ENCODE data around the gene LHFPL2.

The LHFPL2 gene

DNA sequence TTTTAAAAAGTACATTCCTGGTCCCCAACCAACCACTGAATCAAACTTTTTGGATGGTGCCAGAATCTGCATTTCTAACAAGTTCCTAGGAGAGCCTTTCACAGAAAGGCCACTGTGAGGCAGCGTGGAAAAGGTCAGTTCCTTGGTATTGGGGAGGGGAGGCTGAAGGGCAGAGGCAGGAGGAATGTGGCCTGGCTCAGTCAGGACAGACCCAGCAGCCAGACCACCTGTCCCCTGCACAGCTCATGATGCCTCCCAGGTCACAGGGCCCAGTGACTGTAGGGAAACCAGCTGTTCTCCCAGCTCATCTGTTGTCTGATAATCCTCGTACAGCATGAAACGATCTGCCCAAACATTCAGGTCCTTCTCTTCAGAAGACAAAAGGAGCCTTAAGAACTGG lies 132.9 kb downstream of the LHFPL2 start:
- DNase-seq, result no peak

- DNase-seq, result no peak
These were observed 133.9 kb downstream of the LHFPL2 start for GRCh38 chr5:78514427-78515330.

- no peak for DNase-seq
These were observed 135.1 kb downstream of the LHFPL2 start for GRCh38 chr5:78513441-78513840.

DNA sequence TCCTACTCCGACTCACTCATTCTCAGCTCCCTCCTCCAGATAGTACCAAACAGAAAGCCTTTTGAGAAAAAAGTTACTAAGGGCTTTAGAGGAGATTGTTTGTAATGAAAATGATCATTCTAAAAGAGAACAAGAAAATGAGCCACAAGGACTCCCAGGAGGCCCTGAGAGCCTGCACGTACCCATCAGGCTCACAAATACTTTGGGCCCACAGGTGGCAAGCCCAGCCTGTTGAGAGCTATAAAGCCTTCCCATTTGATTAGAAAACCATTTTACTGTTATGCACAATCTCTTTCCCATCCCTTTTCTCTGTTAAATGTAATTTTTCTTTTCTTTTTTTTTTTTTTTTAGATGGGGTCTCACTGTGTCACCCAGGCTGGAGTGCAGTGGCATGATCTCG lies 136.1 kb downstream of the LHFPL2 start:
- DNase-seq, result no peak

GRCh38 chr5:78511121-78511906 lies 137.3 kb downstream of the LHFPL2 start:
- no peak for DNase-seq

DNA sequence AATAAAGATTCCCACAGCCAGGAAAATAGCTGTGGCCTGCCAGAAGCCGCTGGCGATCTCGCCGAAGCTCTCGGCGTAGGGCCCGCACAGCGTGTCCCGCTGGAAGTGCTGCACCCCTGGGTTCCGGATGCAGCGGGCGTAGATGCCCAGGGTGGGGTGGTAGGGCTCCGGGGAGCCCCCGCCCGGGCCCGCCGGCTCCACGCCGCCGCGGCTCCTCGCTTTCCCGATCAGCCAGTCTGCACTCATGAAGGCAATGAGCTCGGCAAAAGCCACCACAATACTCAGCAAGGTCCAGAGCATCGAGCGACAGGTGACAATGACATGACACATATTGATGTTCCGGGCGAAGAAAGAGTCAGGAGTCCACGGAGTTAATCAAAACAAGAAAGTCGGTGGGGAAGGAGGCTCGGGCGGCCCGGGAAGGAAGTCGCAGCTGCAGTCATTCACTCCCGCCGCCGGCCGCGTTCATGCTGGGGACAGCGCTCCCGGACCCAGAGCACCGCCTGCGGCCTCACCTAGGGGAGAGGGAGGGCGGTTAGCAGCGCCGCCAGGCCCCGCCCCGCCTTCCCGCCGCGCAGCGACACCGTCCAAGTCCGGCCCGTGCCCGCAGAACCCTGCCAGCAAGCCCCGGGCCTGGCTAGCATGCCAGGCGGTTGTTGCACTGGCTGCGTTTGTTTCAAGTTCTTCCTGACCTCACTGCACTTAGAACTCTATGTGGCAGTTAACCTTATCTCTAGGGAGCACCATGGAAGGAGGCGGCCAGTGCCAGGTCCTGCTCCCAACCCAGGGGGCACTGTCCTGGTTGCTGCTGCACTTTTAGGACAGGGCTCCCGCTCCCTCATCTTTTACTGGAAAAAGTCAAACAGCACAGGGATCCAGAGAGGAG lies 138.4 kb downstream of the LHFPL2 start:
- DNase-seq, result no peak

DNA sequence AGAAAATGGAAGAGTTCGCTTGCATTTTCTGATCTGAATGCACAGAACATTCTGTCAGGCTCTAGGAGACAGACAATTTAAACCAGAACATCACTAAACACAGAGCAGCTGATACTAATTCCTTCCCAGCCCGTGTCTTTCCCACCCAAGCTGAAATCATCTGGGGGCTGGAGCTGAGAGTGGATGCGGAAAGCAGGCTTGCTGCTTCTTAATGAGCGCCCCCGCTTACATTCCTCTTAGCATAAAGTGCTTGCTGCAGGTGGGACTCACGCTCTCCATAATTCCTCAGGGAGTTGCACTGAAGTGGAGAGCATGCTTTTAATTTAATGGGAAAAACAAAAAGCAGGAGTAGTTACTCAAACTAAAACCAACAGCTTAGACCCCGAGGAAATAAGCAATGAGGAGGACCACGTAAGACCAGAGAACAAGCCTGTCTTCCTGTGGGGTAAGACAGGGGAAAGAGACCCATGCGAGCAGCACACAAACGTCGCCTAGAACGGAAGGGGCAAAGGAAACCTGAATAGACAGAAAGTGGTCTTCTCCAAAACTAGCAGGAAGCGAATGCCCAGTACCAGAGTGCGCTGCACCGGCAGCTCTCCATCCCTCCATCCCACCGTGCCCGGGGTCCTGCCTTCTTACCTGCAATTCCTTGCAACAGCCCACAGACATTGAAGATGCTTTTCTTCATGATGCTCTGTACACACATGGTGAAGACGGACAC lies 139.3 kb downstream of the LHFPL2 start:
- DNase-seq, result no peak

DNA sequence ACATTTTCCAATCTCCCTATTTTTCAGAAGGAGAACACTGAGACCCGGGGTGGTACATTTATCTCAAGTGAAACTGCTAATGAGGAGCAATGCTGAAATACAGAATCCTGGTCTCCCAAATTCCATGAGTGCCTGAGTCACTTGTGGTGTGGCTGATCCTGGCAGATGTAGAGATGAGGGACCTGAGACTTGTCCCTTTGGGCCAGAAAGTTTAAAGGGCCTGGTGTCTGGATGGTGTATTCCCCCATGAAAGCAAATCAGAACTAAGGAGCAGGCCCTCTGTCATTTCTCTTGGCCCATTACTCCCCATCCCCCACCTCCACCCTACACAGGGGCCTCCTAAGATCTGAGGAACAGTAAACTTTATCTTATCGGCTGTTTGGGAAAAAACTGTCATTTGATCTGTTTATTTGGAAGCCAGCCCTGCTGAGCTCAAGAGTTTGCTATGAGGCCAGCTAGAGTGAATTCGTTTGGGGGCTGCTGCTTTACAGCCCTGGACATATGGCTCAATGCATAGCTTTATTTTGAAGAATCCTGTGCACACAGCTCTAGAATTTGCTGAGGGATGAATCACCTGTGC lies 140.3 kb downstream of the LHFPL2 start:
- DNase-seq, result no peak

- no peak for DNase-seq
These were observed 141.0 kb downstream of the LHFPL2 start for GRCh38 chr5:78507531-78507930.

DNA sequence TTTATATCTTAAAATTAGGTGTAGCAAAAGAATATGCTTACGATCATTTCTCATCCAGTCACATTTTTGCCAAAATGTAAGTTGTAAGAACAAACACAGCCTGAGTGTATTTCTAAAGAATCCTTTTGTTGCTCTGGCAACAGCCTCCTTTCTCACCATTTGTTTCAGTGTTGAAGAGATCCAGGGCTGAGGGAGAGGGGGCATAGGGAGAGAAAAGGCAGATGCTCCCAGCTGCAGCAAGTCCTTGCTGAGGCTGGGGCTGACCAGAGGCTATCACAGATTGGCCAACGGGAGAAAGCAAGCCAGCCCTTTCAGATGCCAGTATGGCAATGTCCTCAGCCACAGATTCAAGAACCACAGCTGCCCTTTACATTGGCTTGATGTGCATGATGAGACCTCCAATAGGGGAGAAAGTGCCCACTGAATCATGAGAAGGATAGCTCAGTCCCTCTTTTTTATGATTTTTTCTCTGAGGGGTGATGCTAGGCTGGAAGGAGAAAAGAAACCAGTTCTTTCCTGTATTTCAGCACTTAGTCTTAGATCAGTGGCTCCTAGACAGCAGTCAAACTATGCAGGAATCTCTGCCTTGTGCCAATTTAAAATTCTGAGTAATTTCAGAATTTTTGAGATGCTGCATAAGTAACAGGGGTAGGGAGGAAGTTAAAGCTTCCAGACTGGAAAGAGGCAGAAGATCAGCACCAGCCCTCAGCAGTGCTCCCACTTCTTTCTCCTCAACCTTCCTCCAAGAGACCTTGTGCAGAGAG lies 142.1 kb downstream of the LHFPL2 start:
- DNase-seq, result no peak

DNA sequence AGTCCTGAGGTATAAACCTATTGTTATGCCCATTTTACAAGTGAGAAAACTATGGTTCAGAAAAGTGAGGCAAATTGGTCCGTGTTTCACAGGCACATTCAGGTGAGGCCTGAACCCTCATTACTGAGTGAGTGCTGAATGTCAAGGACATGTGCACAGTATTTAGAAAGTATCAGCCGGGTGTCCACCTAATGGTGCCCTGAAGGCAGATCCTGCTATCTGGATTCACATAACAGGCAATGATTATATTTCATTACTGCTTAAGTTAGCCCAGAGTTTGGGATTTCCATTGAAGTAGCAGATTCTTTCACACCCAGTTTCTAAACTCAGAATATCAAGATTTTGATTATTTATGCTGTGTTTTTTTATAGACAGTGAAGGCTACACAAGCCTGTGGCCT lies 142.7 kb downstream of the LHFPL2 start:
- no peak for DNase-seq

DNA sequence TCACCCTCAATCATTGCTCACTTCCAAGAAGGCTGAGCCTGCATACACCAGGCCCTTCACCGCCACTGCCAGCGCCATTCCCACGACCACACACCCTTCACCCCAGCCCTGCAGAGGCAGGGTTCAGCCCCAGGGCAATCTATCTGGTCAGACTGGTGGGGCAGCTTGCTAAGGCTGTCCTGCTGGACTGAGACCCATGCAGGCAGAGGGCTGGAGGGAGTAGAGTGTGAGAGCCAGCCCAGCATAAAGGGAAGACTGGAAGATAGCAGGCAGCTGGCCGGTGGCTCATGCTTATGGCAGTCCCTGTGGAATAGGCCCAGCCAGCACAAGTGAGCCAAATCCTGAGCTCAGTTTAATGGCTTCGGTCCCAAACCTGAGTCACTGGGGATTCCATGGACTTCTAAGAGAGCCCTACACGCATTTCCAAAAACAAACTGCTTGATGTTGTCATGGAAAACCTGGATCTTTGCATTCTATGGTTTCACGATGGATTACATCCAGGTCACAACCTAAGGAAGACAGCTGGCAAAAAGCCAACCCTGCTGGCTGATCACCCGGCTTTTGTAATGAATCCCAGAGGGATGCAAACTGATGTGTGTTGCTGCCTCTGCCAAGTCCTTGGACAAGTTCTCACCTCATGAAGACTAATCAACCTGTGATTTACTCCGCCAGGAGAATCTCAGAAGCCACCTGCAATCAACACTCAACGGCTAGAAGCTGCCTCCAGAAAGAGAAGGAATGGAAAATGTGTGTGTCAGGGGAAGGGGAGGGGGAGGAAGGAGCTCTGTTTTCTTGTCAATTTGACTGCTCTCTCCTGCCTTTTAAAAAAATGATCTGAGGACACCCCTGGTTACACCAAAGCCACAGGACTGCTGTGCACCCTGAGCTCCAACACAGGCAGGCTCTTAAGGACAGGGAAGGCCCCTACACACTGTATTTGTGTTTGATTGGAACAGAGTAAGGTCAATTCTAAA lies 143.6 kb downstream of the LHFPL2 start:
- DNase-seq, result peak; percentile 97

DNA sequence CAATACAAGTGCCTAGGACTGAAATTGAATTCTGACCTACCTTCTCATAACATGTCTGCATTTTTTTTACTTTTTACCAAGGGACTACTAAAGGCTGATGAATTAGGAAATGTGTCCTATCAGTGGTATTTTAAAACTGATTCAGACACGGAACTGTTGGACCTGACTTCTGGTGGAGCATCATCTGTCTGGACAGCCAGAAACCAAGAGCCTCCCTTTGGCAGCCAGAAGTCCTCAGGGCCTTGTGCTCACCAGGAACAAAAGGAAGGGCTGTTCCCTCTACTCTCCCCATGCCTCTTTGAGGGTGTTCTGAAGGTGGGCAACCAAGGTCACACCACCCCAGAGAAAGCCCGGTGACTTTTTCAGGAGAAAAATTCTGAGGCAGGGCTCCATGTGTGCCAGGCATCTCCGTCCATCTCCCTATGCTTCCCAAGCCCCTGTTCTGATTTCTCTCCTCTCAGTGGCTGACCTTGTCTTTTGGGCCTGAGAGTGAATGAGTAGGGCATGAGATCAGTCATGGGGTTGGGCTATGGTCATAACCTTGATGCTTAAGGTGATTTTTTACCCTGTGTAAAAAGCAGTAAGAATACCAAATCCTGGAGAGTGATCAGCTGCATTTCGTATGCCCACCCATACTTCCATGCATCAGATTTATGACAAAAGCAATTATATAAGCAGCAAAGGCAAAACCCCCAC lies 144.5 kb downstream of the LHFPL2 start:
- DNase-seq, result no peak

- DNase-seq, result no peak
These were observed 146.9 kb downstream of the LHFPL2 start for GRCh38 chr5:78501411-78502352.

DNA sequence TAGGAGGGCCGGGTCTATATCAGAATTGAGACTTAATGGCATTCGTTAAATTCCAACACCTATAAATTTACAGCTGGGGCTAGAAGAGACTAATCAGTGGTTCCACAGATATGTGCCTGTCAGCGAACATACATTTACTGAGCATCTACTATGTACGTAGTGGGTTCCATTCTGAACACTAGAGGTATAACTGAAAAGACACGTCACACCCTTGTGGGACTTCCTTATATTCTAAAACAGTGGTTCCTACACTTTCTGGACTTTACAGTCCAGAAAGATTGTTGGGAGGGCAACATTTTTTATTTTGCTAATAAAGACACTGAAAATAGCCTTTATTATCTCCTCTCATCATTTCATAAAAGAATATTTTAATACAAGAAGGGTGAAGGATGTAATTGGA lies 147.7 kb downstream of the LHFPL2 start:
- no peak for DNase-seq

GRCh38 chr5:78500028-78500427 lies 148.5 kb downstream of the LHFPL2 start:
- DNase-seq, result no peak

DNA sequence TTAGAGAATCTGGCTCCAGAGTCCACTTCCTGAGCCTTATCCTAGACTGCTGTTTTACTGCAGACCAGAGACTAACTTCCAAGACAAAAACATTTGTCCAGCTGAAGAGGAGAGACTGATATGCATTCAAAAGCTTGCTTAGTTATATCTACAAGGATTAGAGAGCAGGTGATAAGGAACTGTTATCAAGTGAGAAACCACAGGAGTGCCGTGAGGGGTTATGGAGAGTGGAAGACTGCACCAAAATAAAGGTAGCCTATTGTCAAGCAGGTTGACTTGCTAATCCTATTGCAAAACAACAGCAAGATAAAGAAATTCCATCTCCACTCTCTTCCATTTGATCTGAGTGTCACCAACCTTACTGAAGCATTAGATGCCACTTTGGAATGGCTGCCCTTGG lies 149.1 kb downstream of the LHFPL2 start:
- no peak for DNase-seq
